Ovary (tissue), 3 donors: Measurements from ENCODE around the gene GMPPB.

Experiments used
- CTCF ChIP-seq, 3 donors: fragments of 450-650 bp in 2 of 3; fragments of 200-600 bp in 1 of 3; IDR thresholded peaks; one replicate each; pipeline versions ENCODE4 v1.5.1 to v1.8.0; 2016 to 2022; ENCODE audit warnings: antibody characterized with exemption in 3 of 3, mild to moderate bottlenecking in 1 of 3
- EP300 ChIP-seq: sonication (generic); formaldehyde crosslinking; IDR thresholded peaks from one replicate; pipeline ENCODE4 v1.6.1; 2017; ENCODE audit warnings: antibody characterized with exemption
- POLR2A ChIP-seq: fragments of 450-650 bp; IDR thresholded peaks from one replicate; pipeline ENCODE4 v1.6.1; 2017; ENCODE audit warnings: antibody characterized with exemption, mild to moderate bottlenecking, moderate library complexity
- donor health status: DM: no; HTN: no; CAD: no.

- no peak for TF ChIP-seq CTCF (IDR thresholded peaks at IDR 0.05)
- no peak for TF ChIP-seq EP300
- no peak for TF ChIP-seq POLR2A
These were observed 6.3 kb upstream of the GMPPB start for GRCh38 chr3:49729966-49730609.
